Fibroblast of the conjunctiva (primary cell): ENCODE measurements around the gene BAD.
A peak's percentile ranks its signal among the peaks of the same experiment; 100 is the strongest.
"Not testable (repeated sequence)": the region's sequence is repeated elsewhere in the genome, so short reads cannot be mapped to it uniquely, and the experiment has no call there.

Experiments used
- DNase-seq: peaks from one replicate; pipeline ENCODE4 v3.0.0-alpha.2; 2010; ENCODE audit warnings: low read depth

BAD gene

DNA sequence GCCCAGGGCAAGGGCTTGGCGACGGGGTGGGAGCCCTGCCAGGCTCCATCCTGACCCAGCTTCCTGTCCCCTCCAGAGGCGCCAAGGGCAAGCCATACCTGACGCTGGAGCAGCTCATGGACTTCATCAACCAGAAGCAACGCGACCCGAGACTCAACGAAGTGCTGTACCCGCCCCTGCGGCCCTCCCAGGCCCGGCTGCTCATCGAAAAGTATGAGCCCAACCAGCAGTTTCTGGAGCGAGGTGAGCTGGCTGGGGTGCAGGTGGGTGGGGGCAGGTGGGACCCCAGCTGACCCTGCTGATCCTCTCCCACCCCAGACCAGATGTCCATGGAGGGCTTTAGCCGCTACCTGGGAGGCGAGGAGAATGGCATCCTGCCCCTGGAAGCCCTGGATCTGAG, 28.2 kb downstream of the BAD start:
- DNase-seq: no peak

DNA sequence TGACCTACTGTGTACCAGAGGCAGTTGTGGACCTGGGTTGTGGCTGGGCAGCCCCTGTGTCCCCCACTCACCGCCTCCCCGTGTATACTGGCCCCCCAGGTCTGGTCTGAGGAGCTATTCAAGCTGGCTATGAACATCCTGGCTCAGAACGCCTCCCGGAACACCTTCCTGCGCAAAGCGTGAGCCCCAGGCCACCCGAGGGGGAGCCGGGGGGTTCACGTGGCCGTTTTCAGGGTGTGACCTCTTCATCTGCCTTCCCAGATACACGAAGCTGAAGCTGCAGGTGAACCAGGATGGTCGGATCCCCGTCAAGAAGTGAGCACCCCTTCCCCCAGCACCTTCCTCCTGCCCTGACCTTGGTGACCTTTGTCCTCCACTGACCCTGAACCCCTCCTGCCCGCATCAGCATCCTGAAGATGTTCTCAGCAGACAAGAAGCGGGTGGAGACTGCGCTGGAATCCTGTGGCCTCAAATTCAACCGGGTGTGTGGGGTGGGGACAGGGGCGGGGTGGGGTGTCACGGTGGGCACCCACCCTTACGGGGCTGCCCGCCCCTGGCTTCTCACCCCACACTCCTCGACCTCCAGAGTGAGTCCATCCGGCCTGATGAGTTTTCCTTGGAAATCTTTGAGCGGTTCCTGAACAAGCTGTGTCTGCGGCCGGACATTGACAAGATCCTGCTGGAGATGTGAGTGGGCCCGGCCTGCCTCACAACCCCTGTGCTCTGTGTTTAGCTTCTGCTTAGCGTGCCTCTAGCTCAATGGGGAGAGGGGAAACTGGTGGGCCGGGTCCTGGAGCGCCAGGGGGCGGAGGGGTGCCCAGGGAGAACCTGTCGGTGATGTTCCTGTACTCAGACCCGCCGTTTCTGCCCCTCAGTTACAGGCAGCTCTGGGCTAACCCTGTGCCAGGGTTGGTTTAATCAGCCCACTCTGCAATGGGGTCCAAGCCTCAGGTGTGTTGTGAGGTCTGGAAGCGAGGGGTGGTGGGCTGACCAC, 29.0 kb downstream of the BAD start:
- no peak for DNase-seq

DNA sequence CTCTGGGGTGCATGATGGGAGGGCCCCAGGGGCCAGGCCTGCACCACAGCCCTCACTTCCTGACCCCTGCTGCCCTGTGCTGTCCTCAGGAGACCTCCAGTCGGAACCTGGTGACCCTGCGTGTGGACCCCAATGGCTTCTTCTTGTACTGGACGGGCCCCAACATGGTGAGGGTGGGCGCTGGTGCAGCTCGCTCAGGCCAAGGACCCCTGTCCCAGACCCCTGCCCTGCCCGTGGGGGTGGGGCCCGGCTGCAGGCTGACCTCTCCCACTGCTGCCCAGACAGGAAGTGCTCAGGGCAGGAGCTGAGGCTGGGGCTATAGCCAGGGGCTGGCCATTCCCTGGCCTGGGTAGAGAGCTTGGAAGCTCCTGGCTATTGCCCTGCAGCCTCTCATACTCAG, 30.1 kb downstream of the BAD start:
- DNase-seq: no peak

DNA sequence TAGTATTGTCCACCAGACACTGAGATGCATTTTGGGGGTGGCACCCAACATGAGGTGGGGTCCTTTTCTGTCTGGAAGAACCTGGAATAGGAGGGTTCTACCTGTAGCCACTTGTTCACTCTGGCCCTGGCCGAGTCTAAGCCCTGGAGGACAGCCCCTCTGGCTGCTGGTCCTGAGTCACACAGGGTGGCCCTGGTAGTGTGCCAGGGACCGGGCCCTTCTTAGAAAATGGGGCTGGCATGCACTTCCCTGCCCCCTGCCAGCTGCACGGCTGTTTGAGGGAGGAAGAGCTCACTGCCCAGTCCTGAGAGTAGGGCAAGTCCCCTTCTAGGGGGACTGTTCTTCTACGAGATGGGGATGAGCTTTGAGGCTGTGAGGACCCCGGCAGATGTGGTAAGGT, 31.0 kb downstream of the BAD start:
- no peak for DNase-seq

DNA sequence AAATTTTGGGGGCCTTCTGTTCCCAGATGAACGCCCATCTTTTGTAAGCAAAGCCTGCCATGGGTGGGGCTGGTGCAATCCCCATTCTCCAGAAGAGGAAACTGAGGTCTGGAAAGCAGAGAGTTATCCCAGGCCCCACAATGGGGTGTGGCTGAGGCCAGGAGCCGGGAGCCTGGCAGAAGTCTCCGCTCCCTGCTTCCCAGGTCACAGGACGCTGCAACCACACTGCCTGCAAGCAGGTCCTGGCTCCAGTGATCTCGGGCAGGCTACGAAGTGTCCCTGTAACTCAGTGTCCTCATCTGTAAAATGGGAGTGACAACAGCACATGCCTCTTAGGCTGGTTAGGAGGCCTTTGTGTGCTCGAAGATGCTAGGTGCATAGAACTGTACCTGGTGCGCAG, 31.4 kb downstream of the BAD start:
- no peak for DNase-seq

DNA sequence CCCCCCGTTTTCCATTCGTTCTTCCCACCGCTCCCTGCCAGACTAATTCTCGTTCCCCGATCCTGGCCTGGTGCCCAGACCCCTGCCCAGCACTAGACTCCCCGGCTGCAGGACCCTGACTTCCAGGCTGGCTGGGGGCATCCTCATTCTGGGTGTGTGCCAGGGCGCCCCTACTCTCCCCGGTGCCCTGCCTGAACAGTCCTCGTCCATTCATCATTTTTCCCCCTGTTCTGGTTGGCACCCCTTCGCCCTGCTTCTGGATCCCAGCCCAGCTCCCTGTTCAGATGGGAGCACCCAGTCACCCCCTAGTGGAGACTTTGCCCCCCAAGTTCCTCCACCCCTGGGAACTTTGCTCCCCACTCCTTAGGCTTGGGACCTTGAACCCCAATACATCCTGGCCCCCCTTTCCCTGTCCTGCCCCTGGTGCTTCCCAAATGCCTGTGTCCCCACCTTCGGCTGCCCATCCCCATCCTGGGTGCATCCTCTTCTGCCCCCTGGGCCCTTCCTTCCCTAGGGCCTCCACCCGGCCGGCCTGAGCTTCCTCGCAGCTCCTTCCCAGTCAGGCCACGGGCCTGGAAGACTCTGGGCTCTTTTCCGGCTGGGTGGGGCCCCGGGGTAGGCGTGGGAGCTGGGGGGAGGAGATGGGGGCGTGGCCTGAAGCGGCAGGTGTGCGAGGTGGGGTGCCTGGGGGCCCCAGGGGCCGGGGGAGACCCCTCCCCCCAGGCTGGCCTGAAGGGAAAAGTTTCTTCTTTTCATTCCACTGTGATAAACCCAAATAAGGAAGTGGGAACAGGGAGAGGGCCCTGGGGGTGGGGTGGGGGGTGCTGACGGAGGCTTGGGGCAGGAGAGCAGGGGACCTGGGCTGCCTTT, 32.2 kb downstream of the BAD start:
- no peak for DNase-seq

DNA sequence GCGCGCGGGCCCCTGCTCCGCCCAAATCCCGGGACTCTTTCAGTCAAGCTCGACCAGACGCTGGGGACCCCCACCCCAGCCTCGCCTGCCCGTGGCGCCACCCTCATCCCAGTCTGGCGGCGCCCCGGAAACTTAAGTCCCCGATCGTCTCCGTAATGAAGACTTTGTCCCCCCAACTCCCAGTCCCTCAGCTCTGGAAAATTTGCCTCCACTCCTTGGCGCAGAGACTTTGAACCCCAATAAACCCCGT, 32.8 kb downstream of the BAD start:
- no peak for DNase-seq

DNA sequence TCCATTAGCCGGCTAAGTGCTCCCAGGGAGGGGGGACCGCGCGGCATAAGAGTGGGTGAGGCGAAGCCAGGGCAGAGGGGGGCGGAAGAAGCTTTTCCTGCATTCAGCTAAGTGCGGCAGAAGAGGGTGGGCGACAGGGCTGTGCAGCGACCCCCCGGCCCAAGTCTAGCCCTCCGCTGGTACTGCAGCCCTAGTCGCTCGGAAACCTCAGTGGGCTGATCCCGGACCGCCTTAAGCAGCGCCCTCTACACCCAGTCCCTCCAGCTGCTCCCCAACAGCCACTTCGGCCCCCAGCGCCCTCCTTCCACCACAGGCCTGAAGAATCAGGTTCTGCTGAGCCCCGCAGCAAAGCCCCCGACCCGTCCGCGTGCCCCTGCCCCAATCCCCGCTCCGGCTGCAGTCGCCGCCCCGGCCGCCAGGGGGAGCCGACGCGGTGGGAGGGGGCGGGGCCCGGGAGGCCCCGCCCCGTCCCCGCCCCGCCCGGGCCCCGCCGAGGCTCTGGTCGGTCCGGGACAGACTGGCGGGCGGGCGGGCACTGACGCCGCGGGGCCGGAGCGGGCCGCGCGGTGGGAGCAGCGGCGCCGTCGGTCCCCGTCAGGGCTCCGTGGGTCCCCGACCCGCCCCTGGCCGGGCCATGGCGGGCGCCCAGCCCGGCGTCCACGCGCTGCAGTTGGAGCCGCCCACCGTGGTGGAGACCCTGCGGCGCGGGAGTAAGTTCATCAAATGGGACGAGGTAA, 33.3 kb downstream of the BAD start, which contains the start of gene PLCB3:
Gene PLCB3 (plus strand): TSS at position 515 of the 737 bp plus-strand sequence. CDS start 120 bp downstream, at position 635.
- DNase-seq: no peak

DNA sequence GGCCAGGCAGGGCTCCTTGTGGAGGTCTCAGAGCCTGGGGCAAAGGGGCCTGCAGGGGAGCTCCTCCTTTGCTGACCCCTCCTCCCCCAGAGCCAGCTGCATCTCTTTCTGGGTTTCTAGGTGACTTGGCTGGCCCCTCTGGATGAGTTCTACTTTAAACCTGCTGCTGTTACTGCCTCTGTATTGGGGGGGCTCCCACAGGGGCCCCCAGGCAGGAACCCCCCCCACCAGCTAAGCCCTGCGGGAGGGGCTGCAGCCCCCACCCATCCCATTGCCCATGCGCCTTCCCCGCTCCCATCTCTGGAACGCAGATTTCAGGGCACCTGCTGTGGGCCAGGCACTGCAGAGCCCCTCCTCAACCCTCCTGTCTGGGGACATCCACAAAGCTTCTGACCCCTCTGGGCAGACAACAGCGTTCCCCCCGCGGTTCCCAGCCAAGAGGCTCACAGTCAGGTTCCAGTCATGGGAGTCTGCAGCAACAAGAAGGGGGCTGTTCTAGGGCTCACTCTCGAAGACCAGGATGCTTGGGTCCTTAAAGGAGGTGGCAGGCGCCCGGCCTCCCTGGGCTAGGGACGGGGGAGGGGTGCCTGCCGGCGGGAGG, 34.0 kb downstream of the BAD start:
- DNase-seq: no peak

DNA sequence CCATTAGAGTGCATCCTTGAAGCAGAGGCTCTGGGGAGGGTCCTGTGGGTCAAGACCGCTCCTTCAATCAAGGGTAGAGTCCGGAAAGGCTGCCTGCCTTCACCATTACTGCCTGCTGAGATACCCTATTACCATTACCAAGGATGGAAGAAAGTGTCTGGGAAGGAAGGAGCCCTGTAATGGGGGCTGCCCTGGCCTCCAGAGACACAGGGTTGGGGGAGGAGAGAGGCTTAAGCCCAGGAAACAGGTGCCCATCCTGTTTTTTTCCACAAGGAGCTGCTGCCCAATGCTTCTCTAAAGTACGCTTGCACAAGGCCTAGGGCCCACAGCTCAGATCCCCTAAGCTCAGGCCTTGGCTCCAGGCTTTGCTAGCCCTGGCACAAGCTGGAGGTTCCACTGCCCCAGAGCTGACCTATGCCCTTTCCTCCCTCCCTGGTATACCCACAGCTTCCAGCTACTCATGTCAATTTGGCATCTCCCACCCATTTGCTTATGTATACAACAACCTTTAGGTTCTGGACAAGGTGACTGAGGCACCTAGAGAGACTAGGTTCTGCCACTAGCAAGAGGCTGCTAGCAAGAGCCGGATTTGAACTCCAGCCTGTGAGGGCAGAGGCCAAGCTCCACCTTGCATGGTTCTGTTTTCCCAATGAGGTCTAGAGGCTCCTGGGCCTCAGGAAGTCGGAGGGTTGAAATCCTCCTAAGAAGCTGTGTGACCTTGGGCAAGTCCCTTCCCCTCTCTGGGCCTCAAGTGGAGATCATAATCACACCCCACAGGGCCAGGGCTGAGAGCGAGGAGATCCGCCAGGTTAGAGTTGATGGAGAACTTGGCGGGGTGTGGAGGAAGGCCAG, 34.7 kb downstream of the BAD start:
- DNase-seq: no peak

DNA sequence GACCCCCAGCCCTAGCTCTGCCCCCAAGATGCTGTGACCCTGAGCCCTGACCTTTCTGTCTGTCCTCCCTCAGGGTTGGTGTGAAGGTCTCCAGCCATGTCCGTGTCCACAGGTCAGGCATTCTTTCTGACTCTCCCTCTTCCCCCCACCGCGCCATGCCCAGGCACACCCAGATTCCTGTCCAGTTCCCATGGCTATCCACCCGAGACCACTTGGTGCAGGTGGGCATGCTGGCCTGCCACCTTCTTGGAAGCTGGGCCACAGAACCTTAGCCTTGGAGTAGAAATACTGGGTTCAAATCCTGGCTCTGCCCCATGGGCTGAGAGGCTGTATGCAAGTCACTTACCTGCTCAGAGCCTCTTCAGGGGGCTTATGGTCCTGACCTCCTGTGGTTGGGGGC, 35.4 kb downstream of the BAD start:
- DNase-seq: no peak

DNA sequence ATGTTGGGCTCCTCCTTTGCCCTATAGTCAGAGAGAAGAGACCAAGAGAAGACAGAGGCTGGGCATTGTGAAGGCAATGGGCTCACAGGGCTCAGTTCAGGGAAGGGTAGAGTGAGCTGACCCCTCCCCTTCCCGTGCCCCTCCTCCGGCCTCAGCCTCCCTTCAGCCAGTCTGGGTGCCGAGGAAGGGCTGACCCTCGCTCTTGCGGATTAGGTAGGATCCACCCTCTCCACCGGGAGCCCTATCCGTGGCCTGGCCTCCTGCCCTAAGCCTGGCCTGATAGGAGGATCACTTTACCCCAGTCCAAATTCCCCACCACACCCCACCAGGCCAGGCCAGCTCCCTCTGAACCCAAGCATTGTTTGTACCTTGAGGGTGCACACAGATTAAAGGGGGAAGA, 35.9 kb downstream of the BAD start:
- DNase-seq: no peak

DNA sequence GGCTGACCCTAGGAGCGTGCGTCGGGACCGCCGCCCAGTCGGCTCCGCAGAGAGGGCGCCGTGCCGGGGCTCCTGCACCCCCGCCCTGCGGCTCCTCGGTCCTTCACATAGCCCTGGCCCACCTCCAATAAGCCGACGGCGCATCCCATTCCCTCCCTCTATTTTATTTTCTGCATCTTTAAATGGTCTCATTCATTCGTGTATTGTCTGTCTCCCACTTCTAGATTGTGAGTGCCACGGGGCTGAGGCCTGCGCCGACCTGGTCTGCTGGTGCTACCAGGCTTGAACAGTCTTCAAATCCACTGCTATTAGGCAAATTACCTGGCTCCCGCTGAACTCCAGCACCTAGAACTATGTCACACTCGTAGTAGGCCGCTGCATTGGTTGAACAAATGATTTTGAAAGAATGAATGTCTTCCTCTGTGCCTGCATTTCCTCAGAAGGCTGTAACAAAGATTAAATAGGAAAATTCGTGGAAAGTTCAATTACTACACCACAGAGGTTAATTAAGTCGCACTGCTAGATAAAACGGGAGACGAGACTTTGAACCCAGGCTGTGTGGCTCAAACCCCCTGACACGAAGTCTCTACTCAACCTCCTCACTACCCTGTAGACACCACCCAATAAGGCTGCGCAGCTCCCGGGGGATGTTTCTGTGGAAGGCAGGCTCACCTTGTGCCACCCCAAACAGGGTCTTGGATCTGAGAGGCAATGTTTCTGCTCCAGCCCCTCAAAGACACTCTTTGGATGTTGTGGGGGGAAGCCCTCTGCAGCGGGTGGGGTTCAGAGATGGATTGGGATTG, 36.5 kb downstream of the BAD start:
- no peak for DNase-seq

DNA sequence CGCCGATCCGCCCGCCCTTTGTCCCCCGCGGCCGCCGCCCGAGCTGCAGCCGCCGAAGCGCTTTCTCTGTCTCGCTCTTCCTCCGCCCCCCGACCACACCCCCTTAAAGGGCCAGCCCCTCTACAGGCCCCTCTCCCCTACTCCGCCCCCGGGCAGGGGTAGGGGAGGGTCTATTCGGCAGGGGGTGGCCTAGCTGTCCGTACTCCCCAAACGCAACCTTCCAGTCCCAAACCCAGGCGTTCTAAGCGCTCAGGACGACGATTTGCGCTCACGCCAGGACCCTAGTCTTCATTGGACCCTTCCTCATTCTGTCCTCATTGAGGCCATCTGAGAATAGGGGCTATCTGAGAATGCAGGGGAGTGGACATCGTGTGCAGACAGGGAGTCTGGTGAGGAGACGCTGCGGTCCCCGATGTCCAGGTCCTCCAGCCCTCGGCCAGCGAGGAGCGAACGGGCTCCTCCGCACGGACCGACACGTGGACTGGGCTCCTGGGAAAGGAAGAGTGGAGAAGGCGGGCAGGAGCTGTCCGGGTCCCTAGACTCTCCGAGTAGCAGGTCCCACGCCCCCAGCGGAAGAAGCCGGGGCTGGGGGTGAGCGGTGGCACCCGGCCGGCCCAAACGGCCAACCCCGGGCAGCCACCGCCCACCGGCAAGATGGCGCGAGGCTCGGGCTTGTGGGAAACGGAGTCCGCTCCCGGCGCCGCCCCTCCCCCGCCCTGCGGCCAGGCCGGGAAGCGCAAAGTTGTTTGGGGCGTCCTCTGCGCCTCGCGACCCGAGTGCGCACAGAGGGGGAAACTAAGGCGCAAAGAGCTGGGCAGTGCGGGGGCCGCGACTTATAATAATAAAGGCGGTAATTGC, 37.4 kb downstream of the BAD start, which contains the start of gene PPP1R14B:
Gene PPP1R14B (minus strand): TSS at position 73 of the 858 bp plus-strand sequence. CDS start 270 bp downstream, outside the sequence.
- peak; percentile 76 for DNase-seq

DNA sequence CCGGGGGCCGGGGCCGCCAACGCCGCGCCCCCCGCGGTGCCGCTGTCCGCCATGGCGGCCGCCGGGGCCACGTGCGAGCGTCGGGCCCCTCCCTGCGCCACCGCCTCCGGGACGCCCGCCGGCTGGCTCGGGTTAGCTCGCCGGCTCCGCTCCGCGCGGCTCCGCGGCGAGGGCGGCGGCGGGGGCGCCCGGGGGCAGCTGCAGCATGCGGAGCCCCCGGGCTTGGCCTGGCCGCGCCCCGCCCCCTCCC, 37.9 kb downstream of the BAD start:
- not testable (repeated sequence) for DNase-seq

DNA sequence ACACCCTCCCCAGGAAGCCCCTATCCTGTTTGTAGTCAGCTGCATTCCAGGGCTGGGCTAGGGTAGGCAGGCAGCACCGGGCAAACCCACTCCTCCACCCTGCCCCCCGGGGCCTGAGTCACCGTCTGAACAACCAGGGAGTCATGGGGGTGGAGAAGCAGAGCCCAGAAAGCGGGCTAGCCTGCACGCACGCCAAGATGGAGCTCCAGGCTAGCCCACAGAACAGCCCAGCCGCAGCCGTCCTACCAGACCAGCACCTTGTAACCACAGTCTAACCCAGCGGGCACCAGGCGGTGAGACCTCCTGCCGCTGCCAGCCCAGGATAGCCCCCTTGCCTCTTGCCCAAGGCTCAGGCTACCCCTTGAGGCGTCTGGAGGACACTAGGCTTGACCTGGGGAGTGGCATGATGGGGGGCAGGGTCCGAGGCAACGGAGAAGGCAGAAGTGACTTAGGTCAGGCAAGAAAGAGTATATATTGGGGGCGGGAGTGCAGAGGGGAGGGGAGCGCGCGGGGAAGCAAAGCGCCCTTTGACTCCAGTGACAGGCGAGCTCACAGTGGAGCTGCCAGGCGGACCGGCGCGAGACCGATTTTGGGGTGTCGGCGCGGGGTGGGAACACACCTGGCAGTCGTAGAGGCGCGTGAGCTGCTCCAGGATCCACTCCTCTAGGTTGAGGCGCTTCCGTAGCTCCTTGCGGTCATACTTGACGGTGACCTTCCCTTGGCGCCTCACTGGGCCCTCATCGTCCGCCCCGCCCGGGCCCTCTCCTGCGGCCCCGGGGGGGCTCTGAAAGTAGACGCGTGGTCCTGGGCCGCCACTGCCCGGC, 38.5 kb downstream of the BAD start:
- DNase-seq: peak; percentile 84

DNA sequence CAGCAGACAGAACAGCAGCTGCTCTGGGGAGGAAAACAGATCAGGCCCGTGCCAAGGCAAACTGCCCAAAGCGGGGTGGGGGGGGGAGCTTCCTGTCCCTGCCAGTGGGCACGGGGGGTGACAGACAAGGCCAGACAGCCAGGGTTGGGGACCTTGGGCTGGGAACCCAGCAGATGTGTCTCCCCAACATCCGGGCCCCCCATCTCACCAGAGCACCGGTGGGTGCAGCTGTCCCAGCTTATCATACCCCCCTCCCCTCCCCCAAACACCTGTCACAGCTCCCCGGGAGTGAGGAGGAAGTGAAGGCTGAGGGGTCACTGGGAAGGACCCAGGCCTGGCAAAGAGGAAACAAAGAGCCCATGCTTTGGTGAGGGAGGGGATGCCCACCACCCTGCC, 39.1 kb downstream of the BAD start:
- no peak for DNase-seq

DNA sequence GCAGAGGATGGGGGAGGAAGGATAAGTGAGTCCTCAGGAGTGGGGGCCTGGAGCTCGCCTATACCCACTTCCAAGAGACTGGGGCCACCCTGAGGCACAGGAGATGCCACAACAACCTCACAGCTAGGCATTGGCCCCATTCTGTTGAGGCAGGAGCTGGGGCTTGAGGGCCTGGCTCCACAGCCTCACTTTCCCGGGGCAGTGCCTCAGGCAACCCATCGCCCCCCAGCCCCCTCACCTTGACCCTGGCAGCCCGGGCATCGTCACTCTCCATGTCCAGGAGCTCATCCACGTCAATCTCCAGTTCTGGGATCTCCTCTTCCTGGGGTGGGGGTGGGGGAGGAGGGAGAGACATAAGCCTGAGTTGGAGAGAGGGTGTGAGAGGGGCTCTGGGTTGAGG, 39.5 kb downstream of the BAD start:
- no peak for DNase-seq

DNA sequence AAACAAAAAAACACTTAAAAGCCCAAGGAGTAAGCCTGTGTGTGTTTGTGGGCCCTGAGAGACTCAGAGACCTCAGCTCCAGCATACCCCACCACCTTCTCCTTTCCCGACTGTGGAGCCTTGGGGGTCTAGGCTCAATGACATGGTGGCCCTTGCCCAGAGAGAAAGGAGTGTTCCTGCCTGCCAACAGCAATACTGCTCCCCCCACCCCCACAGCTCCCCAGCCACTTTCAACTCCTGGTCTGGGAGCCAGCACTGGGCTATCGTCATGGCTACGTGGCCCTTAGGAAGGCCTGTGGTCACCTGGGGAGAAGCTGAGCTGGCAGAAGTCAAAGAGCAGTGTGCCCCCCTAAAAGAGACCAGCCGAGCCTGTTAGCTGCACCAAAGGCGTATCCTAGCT, 40.4 kb downstream of the BAD start:
- DNase-seq: no peak
